HepG2 (cell line): Measurements from ENCODE around the gene FITM1. TPM values are rescaled to one million over a fixed set of nuclear protein-coding genes. Genes with fewer than 3 reads are reported as not detected.

ENCODE experiments used
- CCAR2 ChIP-seq: fragments of 200-400 bp; formaldehyde crosslinking; optimal IDR thresholded peaks from 2 replicates; pipeline ENCODE3; 2018; ENCODE audit warnings: low read depth, mild to moderate bottlenecking, low read length, moderate library complexity
- GABPB1 ChIP-seq: IDR thresholded peaks from 2 replicates; pipeline ENCODE4 v1.6.1; 2016; ENCODE audit warnings: mild to moderate bottlenecking, missing genetic modification reagents, moderate library complexity, missing compliant biosample characterization
- POLR2A ChIP-seq, 2 experiments: IDR thresholded peaks; 2 replicates each; pipeline ENCODE4 v1.6.1; 2011; ENCODE audit warnings: low read depth in 2 of 2, low read length in 2 of 2, mild to moderate bottlenecking in 1 of 2, moderate library complexity in 1 of 2; ENCODE audit not compliant: insufficient read depth in 1 of 2
- STAT5B ChIP-seq: sonication (generic); formaldehyde crosslinking; IDR thresholded peaks from 2 replicates; pipeline ENCODE4 v1.4.0; 2020; ENCODE audit warnings: missing genetic modification reagents
- ZBTB38 ChIP-seq: sonication (generic); formaldehyde crosslinking; IDR thresholded peaks from 2 replicates; pipeline ENCODE4 v1.5.1; 2020; ENCODE audit warnings: mild to moderate bottlenecking, missing genetic modification reagents
- ZFP82 ChIP-seq: sonication (generic); formaldehyde crosslinking; IDR thresholded peaks from 2 replicates; pipeline ENCODE4 v1.5.1; 2020; ENCODE audit warnings: mild to moderate bottlenecking, missing genetic modification reagents, borderline replicate concordance
- ZNF567 ChIP-seq: sonication (generic); formaldehyde crosslinking; IDR thresholded peaks from 2 replicates; pipeline ENCODE4 v1.8.1; 2023; ENCODE audit warnings: mild to moderate bottlenecking, missing genetic modification reagents, borderline replicate concordance
- ZNF607 ChIP-seq: sonication (generic); formaldehyde crosslinking; IDR thresholded peaks from 2 replicates; pipeline ENCODE4 v1.5.1; 2020; ENCODE audit warnings: missing genetic modification reagents, mild to moderate bottlenecking, borderline replicate concordance
- ZNF672 ChIP-seq: sonication (generic); formaldehyde crosslinking; IDR thresholded peaks from 2 replicates; pipeline ENCODE4 v1.8.1; 2022; ENCODE audit warnings: missing genetic modification reagents
- ZNF703 ChIP-seq: sonication (generic); formaldehyde crosslinking; IDR thresholded peaks from 2 replicates; pipeline ENCODE4 v1.5.1; 2020; ENCODE audit warnings: missing genetic modification reagents, mild to moderate bottlenecking, moderate library complexity, borderline replicate concordance
- ZNF782 ChIP-seq: sonication (generic); formaldehyde crosslinking; IDR thresholded peaks from 2 replicates; pipeline ENCODE4 v1.4.0; 2020; ENCODE audit warnings: missing genetic modification reagents, mild to moderate bottlenecking, borderline replicate concordance
- ZNF83 ChIP-seq: sonication (generic); formaldehyde crosslinking; IDR thresholded peaks from 2 replicates; pipeline ENCODE4 v1.4.0; 2020; ENCODE audit warnings: missing genetic modification reagents, mild to moderate bottlenecking, borderline replicate concordance
- polyA plus RNA-seq, 8 experiments: library from polyadenylated mRNA; depleted of rRNA in 3 of 8; stranded (reverse) in 7 of 8; unstranded in 1 of 8; fragments of >200 nt; fragmentation: Illumina TruSeq in 4 of 8; extraction: Trizol in 4 of 8; gene quantifications; 2 replicates each; pipeline versions ENCODE4 v1.2.1 to v1.2.3, GENCODE V29; 2011 to 2016; ENCODE audit warnings: low read depth in 4 of 8, missing spikeins in 1 of 8, mixed read lengths in 1 of 8; ENCODE audit not compliant: insufficient read depth in 1 of 8
- total RNA-seq, 5 experiments: library from RNA; depleted of rRNA; stranded (reverse); fragments of >200 nt; fragmentation: Illumina TruSeq; extraction: Trizol; gene quantifications; 2 replicates each; pipeline ENCODE4 v1.2.3, GENCODE V29; 2016; ENCODE audit warnings: low read depth in 1 of 5
- TF ChIP-seq, protein P1 (sequence below): sonication (generic); formaldehyde crosslinking; IDR thresholded peaks from 2 replicates; pipeline ENCODE4 v1.9.0; 2021; ENCODE audit warnings: missing genetic modification reagents, borderline replicate concordance
- TF ChIP-seq, protein P2 (sequence below): sonication (generic); formaldehyde crosslinking; IDR thresholded peaks from 2 replicates; pipeline ENCODE4 v1.8.0; 2022; ENCODE audit warnings: low read depth, missing genetic modification reagents
- TF ChIP-seq, protein P3 (sequence below): sonication (generic); formaldehyde crosslinking; IDR thresholded peaks from 2 replicates; pipeline ENCODE4 v1.5.0; 2020; ENCODE audit warnings: missing genetic modification reagents
- TF ChIP-seq, protein P4 (sequence below): sonication (generic); formaldehyde crosslinking; IDR thresholded peaks from 2 replicates; pipeline ENCODE4 v1.4.0; 2020; ENCODE audit warnings: mild to moderate bottlenecking, low read depth, missing genetic modification reagents
- TF ChIP-seq, protein P5 (sequence below): sonication (generic); formaldehyde crosslinking; conservative IDR thresholded peaks from 2 replicates; pipeline ENCODE4 v1.4.0; 2020; ENCODE audit warnings: missing genetic modification reagents

FITM1 gene
- total and polyA plus RNA-seq, 2 of the 13 experiments (the other 11 are each of a cell fraction or from before 2014, with no cell fraction given), result 2.7 to 5.8 TPM

DNA sequence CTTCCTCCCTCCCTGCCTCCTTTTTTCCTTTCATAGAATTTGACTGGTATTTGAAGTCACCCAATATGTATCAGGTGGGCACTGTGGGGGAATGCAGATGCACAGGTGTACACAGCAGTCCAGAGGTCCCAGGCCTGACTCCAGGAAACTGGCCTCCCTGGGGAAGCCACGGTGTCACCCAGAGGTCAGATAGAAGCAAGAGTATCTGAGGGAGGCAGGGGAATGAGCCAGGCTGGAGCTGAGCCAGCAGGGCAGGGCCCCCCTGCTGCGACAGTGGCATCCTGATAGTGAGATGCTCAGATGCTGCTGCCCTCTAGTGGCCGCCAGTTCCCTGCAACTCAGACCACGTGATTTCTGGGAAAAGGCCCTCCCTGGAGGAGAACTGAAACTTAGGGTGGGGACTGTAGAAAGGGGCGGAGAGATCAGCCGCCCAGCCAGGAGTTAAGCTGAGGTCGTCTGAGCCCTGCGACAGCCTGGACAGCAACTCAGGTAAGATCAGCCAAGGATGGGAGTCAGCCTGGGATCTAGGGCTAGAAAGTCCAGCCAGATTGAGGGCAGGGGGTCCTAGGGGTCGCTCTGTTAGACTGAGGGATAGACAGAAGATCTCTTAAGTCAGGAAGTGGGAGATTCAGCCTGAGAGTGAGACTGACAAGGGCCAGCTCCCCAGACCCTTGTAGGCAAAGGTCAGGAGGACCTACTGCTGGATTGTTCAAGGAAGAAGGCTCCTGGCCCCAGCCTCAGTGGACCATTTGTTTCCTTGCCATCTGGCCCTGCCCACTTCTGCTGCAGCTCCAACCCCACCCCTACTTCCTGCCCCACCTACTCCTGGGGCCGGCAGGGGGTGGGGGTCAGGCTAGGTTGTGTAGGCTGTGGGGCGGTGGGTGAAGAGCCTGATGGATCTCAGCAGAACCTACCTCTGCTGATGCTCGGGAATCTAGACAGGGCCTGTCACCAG lies 30.7 kb downstream of the FITM1 start, which contains the start of gene IRF9 (continued):
- TF ChIP-seq, protein P1, sequence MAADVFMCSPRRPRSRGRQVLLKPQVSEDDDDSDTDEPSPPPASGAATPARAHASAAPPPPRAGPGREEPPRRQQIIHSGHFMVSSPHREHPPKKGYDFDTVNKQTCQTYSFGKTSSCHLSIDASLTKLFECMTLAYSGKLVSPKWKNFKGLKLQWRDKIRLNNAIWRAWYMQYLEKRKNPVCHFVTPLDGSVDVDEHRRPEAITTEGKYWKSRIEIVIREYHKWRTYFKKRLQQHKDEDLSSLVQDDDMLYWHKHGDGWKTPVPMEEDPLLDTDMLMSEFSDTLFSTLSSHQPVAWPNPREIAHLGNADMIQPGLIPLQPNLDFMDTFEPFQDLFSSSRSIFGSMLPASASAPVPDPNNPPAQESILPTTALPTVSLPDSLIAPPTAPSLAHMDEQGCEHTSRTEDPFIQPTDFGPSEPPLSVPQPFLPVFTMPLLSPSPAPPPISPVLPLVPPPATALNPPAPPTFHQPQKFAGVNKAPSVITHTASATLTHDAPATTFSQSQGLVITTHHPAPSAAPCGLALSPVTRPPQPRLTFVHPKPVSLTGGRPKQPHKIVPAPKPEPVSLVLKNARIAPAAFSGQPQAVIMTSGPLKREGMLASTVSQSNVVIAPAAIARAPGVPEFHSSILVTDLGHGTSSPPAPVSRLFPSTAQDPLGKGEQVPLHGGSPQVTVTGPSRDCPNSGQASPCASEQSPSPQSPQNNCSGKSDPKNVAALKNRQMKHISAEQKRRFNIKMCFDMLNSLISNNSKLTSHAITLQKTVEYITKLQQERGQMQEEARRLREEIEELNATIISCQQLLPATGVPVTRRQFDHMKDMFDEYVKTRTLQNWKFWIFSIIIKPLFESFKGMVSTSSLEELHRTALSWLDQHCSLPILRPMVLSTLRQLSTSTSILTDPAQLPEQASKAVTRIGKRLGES, result peak; percentile 68; the same call in 1 of the 2 replicates
- TF ChIP-seq ZFP82 (CRISPR knock-in tag), result peak; percentile 93; the same call in 1 of the 2 replicates
- TF ChIP-seq, protein P2, sequence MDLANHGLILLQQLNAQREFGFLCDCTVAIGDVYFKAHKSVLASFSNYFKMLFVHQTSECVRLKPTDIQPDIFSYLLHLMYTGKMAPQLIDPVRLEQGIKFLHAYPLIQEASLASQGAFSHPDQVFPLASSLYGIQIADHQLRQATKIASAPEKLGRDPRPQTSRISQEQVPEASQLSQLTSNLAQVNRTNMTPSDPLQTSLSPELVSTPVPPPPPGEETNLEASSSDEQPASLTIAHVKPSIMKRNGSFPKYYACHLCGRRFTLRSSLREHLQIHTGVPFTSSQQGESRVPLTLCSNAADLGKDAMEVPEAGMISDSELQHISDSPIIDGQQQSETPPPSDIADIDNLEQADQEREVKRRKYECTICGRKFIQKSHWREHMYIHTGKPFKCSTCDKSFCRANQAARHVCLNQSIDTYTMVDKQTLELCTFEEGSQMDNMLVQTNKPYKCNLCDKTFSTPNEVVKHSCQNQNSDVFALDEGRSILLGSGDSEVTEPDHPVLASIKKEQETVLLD (CRISPR knock-in tag), result no peak
- TF ChIP-seq, protein P3, sequence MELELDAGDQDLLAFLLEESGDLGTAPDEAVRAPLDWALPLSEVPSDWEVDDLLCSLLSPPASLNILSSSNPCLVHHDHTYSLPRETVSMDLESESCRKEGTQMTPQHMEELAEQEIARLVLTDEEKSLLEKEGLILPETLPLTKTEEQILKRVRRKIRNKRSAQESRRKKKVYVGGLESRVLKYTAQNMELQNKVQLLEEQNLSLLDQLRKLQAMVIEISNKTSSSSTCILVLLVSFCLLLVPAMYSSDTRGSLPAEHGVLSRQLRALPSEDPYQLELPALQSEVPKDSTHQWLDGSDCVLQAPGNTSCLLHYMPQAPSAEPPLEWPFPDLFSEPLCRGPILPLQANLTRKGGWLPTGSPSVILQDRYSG (CRISPR knock-in tag), result no peak
- TF ChIP-seq CCAR2, result peak; percentile 69
- TF ChIP-seq ZNF567, result peak; percentile 99; the same call in 1 of the 2 replicates
- peak; percentile 88 for TF ChIP-seq GABPB1 (CRISPR knock-in tag)
- TF ChIP-seq, protein P4, sequence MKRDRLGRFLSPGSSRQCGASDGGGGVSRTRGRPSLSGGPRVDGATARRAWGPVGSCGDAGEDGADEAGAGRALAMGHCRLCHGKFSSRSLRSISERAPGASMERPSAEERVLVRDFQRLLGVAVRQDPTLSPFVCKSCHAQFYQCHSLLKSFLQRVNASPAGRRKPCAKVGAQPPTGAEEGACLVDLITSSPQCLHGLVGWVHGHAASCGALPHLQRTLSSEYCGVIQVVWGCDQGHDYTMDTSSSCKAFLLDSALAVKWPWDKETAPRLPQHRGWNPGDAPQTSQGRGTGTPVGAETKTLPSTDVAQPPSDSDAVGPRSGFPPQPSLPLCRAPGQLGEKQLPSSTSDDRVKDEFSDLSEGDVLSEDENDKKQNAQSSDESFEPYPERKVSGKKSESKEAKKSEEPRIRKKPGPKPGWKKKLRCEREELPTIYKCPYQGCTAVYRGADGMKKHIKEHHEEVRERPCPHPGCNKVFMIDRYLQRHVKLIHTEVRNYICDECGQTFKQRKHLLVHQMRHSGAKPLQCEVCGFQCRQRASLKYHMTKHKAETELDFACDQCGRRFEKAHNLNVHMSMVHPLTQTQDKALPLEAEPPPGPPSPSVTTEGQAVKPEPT (CRISPR knock-in tag), result peak; percentile 95
- TF ChIP-seq ZNF782 (CRISPR knock-in tag), result peak; percentile 94; the same call in 1 of the 2 replicates
- peak; percentile 94 for TF ChIP-seq STAT5B (CRISPR knock-in tag)
- peak; percentile 88 for TF ChIP-seq ZNF83 (CRISPR knock-in tag)
- no peak for TF ChIP-seq ZNF672
- TF ChIP-seq ZNF703 (CRISPR knock-in tag), result no peak
- peak; percentile 90 for TF ChIP-seq ZNF607 (CRISPR knock-in tag)
- TF ChIP-seq, protein P5, sequence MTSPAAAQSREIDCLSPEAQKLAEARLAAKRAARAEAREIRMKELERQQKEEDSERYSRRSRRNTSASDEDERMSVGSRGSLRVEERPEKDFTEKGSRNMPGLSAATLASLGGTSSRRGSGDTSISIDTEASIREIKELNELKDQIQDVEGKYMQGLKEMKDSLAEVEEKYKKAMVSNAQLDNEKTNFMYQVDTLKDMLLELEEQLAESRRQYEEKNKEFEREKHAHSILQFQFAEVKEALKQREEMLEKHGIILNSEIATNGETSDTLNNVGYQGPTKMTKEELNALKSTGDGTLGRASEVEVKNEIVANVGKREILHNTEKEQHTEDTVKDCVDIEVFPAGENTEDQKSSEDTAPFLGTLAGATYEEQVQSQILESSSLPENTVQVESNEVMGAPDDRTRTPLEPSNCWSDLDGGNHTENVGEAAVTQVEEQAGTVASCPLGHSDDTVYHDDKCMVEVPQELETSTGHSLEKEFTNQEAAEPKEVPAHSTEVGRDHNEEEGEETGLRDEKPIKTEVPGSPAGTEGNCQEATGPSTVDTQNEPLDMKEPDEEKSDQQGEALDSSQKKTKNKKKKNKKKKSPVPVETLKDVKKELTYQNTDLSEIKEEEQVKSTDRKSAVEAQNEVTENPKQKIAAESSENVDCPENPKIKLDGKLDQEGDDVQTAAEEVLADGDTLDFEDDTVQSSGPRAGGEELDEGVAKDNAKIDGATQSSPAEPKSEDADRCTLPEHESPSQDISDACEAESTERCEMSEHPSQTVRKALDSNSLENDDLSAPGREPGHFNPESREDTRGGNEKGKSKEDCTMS (CRISPR knock-in tag), result peak; percentile 95; the same call in 1 of the 2 replicates
- peak; percentile 94 for TF ChIP-seq ZBTB38 (CRISPR knock-in tag)
- TF ChIP-seq POLR2A (IDR thresholded peaks at IDR 0.05; ENCODE audit: insufficient read depth in 1 of 2, low read depth in 2 of 2, low read length in 2 of 2), result peak in 1 of 2 experiments; percentile 66; a peak in 2 of 4 replicates
